Measurements from ENCODE around the gene PTGES.

DNA sequence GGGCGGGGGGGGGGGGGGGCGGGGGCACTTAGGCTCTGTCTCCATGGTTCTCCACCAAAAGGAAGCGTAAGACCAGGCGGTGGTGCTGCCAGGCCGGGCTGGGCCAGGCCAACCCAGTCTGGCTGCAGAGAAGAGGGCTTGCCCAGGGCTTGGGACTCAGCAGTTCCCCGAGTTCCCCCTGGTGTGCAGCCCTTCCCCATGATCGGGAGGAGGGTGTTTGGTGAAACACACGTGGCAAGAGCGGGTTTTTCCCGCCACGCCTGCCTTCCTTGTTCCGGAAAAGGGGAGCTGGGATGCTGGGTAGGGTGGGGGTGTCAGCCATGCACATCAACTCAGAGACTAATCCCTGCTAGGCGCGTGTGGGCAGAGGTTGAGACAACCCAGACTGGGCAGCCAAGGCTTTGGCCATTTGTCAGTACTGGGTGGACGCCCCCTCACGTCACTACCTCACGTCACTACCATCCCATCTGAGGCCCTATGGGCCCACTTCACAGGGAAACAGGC lies 54.5 kb downstream of the PTGES start:
- TF ChIP-seq, protein P1, sequence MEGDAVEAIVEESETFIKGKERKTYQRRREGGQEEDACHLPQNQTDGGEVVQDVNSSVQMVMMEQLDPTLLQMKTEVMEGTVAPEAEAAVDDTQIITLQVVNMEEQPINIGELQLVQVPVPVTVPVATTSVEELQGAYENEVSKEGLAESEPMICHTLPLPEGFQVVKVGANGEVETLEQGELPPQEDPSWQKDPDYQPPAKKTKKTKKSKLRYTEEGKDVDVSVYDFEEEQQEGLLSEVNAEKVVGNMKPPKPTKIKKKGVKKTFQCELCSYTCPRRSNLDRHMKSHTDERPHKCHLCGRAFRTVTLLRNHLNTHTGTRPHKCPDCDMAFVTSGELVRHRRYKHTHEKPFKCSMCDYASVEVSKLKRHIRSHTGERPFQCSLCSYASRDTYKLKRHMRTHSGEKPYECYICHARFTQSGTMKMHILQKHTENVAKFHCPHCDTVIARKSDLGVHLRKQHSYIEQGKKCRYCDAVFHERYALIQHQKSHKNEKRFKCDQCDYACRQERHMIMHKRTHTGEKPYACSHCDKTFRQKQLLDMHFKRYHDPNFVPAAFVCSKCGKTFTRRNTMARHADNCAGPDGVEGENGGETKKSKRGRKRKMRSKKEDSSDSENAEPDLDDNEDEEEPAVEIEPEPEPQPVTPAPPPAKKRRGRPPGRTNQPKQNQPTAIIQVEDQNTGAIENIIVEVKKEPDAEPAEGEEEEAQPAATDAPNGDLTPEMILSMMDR (IDR thresholded peaks at IDR 0.05 in 2 of 3, conservative IDR thresholded peaks at IDR 0.05 in 1 of 3; ENCODE audit: borderline replicate concordance in 1 of 3, insufficient read depth in 1 of 3, low read depth in 2 of 3, low read length in 2 of 3): no peak
- TF ChIP-seq RAD21 (IDR thresholded peaks at IDR 0.05; ENCODE audit: low read depth) (no peak), SP1 (IDR thresholded peaks at IDR 0.05; ENCODE audit: low read depth) (no peak), REST (IDR thresholded peaks at IDR 0.05; ENCODE audit: low read depth) (no peak), POLR2A (IDR thresholded peaks at IDR 0.05; ENCODE audit: borderline replicate concordance, extremely low read depth, insufficient read depth, insufficient read length) (no peak), JUND (IDR thresholded peaks at IDR 0.05) (no peak), EZH2 (IDR thresholded peaks at IDR 0.05) (no peak), YY1 (IDR thresholded peaks at IDR 0.05; ENCODE audit: extremely low read depth, insufficient replicate concordance, low read depth, low read length) (no peak)

Data from HCT116 (cell line).